KG1 (cell line): ENCODE data around the gene SERPINE3.

Source experiments
- DNase-seq: peaks from one replicate; lab custom pipeline; 2025; lab: John Stamatoyannopoulos, UW

Gene SERPINE3

DNA sequence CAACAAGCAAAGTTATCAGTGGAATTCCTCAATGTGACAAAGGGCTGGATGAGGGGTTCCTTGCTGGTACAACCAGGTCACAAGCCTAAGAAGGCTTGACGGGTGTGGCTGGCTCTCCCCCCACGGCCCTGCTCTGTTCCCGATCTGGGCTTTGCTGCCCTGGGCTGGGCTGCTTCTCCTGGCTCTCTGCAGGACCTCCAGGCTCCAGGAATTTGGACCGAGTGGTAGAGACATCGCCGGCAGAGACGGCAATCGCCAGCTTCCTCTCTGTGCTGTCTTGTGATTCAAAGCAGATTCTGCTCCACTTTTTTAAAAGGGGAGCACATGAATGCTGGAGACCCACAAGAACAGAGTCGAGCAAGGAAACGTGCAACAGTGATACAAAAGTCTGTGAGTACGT is at the start of gene SERPINE3:
TSS of gene SERPINE3 (plus strand) at position 338 of the 400 bp plus-strand sequence. CDS start 1,401 bp downstream, outside the sequence.
- DNase-seq: no peak

DNA sequence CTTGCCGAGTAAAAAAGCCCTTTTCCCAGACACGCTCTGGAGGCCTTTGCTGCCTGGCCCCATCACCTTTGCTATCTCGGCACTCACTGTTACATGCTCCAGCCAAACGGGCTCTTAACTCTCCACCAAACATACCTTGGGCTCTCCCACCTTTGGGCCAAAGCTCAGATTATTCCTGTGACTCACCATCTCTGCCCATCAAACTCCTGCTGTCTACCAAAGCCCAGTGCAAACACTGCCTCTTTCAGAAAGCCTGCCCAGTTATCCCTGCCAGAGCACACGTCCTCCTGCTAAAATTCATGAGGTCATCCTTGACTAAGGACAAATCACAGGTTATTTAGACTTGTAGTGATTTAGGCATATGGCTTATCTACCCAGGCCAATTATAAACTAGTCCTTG is 48.1 kb upstream of the SERPINE3 start:
- no peak for DNase-seq

DNA sequence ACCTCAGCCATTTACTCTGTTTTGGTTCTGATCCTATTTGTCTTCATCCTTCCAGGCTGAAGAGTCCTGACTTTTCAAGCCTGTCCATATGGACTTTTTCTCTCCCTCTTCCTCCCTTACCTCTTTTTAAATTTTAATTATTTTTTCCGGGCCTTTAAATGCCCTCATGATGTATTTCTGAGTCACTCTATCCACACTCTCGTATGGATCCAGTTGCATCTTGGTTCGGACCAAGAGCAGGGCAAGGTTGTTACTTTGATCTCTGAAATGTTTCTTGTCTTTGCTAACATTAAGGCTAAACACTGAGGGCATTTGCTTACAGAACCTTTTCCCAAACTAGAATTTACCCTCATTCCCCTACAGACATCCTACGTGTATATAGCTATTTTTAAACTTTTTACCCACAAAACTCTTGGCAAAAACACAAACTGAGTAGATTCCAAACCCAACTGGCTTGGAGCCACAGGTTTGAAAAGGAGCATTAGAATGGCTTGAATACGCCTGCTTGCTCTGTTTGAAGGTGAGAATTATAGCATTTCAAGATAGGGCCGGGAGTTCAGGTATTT is 47.4 kb upstream of the SERPINE3 start:
- DNase-seq: no peak

DNA sequence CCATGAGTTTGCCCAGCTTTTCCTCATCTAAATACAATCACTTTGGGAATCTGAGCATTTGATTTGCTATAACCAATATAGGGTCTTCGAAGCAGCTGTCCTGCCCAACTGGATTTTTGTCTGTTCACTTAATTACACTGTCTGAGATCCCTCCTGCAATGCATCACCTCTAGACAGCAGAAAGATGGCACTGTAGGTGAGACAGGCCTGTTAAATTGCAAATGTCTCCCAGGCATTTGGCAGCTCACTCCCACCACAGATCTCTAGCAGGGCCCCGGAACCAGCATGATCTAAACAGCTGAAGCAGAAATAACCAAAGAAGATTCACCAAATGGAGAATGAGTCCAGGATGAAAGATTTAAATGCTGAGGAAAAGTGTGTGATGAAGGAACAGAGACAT is 41.9 kb upstream of the SERPINE3 start:
- no peak for DNase-seq

DNA sequence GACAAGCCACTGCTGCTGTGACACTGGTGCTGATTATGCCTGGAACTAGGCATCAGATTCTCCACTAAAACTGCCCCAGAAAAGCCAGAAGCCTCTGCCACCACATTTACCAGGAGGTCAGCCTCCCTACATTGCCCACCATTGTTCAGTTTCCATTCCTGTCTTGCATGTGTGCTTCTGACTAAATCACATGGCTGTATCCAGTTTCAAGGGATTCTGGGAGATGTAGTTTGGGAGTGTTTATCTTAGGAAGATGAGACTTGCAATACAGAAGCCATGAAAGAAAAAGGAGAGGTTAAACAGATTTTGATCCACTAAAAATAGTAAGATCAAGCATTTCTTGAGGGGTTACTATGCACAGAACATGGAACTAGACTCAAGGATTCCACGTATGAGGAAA is 40.7 kb upstream of the SERPINE3 start:
- no peak for DNase-seq

DNA sequence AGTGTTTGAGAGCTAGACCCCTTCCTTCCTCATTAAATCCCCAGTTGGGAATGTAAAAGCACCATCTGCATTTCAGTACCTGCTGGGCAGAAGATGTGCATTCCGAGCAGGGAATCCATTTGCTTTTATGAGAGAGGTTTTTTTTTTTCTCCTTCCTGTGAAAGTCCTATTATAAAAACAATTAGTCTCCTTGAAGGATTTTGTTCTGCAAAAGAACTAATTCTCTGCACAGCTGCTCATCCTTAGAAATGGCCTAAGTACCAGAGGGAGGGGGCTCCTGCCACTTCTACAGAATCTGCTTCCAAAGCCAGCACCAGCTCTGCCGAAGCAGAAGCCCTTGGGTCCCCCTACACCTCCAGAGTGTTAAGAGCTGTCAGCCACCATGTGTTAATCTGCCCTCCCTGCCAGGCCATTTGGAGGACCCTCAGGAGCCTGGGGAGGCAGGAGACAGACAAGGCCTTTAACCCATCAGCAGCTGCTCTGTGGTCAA is 36.4 kb upstream of the SERPINE3 start:
- no peak for DNase-seq

DNA sequence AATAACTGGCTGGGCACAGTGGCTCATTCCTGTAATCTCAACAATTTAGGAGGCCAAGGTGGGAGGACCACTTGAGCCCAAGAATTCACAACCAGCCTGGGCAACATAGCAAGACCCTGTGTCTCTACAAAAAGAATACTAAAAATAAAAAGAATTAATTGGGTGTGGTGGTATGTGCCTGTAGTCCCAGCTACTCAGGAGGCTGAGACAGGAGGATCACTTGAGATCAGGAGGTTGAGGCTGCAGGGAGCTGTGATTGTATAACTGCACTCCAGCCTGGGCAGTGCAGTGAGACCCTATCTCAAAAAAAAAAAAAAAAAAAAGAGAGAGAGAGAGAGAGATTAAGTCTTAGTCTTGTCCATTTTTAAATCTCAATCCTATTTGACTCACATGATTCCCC is 35.6 kb upstream of the SERPINE3 start:
- no peak for DNase-seq

DNA sequence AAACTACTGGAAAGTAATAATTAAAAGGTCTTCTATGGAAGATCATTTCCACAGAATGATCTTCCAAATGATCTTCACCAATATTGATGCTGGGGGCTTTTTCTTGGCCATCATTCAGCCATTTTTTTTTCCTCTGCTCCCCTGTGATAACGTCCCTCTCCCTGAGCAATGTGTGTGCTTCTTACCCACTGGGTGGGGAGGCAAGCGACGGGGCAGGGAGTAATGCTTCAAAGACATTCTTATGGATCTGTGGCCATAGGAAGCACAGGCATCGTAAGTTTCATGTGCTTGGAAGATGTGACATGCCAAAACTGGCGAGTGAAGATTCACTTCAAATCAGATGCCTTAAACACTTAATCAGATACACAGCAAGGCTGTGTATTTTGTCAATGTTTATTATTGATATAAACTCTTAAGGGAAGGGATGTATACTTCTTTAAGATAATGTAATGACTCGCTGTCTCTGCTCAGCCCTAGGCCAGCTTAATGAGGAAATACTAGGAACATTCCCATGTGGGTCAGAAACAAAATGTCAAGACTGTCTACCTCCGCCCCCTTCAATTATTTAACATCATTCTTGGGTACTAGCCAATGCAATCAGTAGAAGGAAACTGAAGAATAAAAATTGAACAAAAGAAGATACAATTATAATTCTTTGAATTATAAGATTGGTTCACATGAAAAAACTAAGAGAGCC is 34.1 kb upstream of the SERPINE3 start:
- no peak for DNase-seq

DNA sequence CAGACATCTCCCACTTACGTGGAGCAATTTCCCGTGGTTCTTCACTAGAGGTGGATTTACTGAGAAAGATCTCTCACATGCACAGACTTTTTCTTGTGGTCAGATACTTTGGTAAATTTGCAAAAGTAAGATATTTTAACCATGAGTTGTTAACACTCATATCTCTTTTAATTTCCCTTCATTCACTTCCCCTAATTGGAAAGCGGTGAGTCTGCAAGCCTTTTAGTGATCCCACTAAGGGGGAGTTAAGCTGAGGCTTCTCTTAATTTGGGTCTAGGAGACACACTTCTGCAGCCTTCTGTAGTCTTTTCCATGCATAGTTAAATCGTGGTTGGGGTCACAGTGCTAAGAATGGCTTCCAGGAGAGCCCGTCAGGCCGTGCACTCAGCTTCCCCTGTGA is 30.7 kb upstream of the SERPINE3 start:
- DNase-seq: no peak

DNA sequence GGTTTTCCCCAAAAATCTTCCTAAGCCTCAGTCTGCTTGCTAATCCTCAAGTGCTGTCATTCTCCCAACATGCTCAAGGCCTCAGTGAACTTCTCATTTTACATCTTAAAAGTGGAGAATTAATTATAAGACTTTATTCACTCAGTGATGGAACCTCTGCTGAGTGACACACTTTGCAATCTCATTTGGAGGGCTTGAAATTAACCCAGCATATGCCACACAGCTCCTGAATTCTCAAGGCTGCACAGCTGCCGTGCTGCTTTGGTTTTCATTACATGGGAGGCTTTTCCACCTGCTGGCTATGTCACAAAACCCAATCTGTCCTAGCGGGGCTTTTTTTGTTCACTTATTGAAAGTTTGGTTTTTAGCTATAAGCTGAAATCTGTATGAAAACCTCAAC is 28.3 kb upstream of the SERPINE3 start:
- DNase-seq: no peak

DNA sequence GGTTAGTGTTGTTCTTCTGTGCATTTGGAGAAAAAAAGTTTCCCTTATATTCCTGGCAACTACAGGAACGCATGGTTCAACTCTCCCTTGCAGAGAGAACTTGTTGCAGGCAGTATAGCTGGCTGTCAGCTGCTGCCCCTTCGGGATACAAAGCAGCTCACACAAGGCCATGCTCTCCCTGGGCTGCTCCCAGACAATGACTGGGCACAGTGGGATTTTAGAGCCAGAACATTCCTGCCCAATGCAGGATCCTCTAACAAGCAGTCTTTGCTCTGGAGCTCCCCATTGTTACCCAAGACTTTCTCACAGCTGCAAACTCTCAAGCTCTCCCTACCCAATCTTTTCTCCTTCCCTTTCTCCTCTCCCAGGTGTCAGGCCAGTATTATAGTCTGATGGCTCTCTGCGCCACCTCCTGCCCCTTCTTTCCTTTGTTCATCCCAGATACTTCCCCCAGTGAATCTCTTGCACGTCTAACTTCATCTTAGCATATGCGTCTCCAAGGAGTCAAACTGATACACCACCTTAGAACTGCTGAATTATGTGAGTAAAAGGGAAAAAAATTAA is 27.5 kb upstream of the SERPINE3 start:
- no peak for DNase-seq

DNA sequence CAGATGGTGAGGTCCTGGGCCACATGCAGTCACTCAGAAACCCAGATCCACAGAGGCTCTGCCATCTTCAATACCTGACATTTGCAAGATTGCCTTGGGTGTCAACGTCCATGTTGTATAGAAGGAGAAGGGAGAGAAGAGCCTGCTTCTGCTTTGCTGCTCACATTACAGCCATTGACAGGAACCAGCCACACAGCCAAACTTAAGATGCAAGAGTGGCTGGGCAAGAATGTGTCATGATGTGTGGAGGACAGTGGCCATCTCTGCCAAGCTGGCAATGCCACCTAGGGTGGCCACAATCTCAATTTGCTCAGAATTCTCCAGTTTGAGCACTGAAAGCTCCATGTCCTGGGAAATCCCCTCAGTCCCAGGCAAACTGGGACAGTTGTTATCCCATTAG is 25.9 kb upstream of the SERPINE3 start:
- no peak for DNase-seq

DNA sequence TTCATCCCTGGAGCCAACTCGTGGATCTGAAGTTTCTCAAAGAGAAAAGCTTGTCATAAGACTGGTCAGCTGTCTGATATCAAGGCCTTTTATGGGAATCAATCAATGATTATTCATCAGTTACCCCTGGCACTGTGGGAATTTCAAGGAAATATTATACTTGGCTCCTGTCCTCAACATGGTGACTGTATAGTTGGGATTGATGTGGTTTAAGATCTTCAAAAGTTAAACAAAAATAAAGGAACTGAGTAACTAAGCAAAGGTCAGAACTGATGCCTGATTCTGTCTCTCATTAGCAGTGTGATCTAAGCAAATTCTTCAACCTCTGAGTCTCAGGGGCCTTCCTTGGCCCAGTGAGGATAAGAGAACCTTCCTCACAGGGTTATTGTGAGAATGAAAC is 22.2 kb upstream of the SERPINE3 start:
- DNase-seq: no peak

DNA sequence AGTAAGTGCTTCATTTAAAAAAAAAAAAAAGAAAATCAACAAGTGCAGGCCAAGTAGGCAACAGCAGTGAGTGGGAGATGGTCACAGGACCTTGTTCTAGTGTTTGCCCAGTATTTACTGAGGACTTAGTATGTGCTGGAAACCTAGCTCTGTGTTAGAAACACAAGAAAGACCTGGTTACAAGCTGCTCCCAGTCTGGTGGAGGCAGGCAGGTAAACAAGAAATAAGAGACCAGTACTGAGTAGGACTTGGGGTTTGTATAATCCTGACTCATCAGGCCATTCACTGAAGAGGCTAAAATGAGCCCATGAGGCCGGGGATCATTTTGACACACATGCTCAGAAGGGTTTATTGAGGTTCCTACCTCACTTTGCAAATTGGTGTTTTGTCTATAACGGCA is 21.5 kb upstream of the SERPINE3 start:
- no peak for DNase-seq

DNA sequence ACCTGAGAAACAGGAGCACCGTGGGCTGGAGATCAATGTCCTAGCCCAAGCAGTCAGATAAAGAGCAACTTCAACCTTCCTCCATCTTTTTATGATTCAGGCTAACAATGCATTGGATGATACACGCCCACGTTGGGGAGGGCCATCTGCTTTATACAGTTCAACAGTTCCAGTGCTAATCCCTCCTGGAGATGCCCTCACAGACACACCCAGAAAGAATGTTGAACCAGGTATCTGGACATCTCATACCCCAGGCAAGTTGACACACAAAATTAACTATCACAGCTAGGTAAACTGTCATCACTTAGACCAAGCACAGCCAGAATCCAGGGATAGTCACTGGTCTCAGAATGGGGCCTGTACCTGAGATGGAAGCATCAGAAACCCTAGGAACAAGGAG is 20.6 kb upstream of the SERPINE3 start:
- DNase-seq: no peak

DNA sequence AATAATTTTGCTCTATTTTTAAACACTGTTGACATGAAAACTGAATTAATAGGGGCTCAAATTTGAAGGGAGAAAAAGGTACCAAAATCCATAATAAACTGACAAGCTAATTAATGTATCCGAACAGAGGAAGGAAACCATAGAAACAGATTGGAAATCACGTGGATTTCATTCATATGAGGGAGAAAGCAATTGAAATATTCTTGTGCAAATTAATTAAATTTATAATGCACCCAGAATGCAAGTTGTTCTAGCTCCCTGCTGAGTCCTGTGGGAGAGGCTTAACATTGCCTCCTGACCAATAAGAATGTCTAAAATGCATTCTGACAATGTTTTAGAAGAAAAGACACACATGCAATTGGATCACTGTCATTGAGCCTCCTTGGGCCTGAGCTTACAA is 17.7 kb upstream of the SERPINE3 start:
- DNase-seq: no peak

DNA sequence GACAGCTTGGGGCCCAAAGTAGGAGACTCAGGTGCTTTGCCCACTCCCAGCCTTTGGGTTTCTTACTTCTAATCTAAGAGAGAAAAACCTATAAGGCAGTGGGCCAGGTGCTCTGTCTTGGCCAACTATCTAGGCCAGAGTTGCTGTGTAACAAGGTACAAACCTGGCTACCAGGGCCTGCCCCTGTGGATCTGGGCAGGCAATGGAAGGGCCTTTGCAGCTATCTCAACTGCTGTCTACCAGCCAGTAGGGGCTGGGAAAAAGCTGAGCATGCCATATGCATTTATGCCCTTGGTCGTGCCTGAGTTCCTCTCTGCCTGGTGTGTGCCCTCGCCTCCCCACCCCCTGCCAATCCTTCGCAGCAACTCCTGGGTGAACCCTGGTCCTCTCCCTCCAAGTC is 16.7 kb upstream of the SERPINE3 start:
- DNase-seq: no peak

DNA sequence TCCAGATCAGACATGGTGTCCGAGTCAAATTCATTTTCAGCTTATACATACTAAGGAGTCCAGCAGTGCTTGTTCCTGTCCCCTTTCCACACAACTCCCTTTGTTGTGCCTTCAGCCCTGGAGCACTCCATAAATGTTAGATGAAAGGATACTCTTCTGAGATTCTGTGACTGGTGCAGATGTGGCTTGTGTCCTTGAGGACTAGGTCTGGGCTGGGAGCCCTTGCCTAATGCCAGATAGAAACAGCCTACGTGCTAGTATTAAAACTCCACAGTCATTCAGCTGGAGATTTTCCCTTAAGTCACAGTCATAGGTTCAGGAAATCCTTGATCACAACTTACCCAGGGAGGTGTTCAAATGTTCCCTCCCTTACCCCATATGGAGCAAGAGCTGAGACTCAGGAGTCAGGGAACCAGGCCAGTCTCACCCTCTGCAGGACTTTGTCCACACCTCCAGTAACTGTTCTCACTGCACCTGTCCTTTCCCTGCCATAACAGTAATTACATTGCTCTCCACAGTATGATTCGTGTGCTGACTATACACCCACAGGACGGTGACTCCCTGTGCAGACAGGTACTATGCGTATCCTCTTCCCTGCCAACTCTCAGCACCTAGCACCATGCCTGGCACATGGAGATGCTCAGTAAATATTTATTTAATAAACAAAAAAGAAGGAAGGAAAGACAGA is 15.5 kb upstream of the SERPINE3 start:
- no peak for DNase-seq

DNA sequence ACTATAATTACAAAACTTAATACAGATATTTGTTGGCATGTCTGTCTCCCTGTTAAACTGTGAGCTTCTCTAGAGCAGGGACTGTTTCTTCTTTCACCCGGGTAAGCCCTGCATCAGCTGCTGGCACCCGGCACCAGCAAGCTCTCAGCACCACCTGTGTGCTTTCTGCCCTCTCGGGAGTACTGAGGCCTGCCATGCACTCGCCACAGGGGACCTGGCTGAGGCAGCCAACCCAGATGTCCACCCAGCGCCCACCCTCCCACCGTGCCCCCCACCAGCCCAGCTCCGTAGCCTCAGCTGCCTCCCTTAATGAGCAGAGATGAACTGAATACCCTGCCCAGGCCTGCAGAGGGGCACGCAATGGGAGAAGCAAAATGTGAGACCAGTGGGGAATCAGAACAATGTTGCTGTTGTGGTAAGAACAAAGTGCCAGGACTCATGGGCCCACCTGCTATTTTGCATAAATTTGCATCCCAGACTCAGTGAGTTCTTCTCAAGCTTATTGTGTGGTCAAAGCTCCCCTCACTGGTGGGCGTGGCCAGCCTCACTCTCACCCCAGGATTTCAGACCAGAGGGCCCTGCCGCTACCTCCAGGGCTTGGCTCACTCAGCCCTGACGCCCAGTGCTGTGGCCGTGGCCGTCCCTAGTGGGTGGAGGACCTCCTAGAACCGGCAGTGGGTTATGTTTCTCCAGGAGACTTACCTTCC is 14.6 kb upstream of the SERPINE3 start:
- DNase-seq: no peak

DNA sequence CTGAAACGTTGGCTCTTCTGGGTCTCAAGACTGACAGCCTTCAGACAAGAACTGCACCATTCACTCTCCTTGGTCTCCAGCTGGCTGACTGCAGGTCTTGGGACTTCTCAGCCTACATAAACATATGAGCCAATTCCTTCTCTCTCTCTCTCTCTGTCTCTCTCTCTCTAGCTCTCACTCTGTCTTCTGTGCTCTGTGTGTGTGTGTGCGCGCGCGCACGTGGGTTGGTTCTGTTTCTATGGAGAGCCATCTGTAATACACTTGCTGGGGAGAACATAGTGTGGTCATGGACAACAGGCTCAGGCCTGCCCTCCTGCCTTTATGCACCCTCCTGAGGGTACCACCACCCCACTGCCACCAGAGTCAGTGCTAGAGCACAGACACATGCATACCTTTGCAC is 13.7 kb upstream of the SERPINE3 start:
- DNase-seq: no peak

DNA sequence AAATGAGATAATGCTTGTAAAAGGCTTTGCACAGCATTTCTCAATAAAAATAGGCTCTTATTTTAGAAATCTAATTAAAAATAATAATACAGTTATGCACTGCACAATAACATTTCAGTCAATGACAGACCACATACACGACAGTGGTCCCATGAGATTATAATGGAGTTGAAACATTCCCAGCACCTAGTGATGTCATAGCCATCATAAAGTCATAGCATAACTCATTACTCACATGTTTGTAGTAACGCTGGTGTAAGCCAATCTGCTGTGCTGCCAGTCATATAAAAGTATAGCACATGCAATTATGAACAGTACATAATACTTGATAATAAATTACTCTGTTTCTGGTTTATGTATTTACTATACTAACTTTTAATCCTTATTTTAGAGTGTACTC is 12.7 kb upstream of the SERPINE3 start:
- DNase-seq: no peak

DNA sequence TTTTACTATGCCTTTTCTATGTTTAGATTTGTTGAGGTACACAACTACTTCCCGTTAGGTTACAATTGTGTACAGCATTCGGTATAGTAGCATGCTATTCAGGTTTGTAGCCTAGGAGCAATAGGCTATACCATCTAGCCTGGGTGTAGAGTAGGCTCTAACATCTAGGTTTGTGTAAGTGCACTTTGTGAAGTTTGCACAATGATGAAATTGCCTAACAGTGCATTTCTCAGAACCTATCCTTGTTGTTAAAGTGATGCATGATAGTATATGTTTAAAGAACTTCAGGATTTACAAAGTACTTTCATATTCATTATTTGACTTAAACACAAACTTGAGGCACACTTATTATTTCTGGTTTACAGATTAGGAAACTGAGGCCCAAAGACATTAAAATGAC is 11.5 kb upstream of the SERPINE3 start:
- DNase-seq: no peak

DNA sequence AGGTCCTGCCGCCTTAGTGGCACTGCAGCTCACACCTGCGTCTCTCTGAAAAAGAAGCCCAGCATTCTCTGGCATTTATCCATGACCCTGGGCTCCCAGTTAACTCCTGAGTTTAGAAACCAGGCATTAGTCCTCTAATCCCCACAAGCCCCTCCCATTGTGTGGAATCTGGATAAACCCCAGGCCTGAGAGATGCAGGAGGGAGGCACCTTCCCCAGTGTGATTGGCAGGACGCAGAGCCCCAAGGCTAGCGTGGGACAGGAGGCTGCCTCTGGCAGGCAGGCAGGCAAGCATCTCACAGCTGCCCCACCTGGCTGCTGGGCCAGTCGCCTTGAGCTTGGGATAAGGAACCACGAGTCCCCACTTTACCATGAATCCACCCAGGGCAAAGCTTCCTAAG is 11.0 kb upstream of the SERPINE3 start:
- no peak for DNase-seq
